T-helper 2 cell (primary cell): ENCODE results near the gene MCMBP.
"Not testable (repeated sequence)": the region's sequence is repeated elsewhere in the genome, so short reads cannot be mapped to it uniquely, and the experiment has no call there.

Experiments used
- DNase-seq, 5 experiments: peaks; one replicate each; pipeline versions ENCODE4 v3.0.0 to v3.0.0-alpha.2; 2012 to 2022

Gene MCMBP

GRCh38 chr10:119872860-119873681 is 428 bp upstream of the MCMBP start:
- peak; percentile 79 to 96 (median 81) for DNase-seq

GRCh38 chr10:119871881-119872609 is 598 bp downstream of the MCMBP start:
- peak; percentile 35 to 67 (median 58) for DNase-seq

GRCh38 chr10:119869398-119869797 is 3.2 kb downstream of the MCMBP start:
- DNase-seq: not testable (repeated sequence)

GRCh38 chr10:119867317-119867716 is 5.3 kb downstream of the MCMBP start:
- no peak for DNase-seq

- DNase-seq: no peak
These were observed 6.9 kb downstream of the MCMBP start for GRCh38 chr10:119865699-119866240.

- DNase-seq: no peak
These were observed 8.6 kb downstream of the MCMBP start for GRCh38 chr10:119863951-119864565.

- peak in 1 of 5 experiments; percentile 26 for DNase-seq
These were observed 10.1 kb downstream of the MCMBP start for GRCh38 chr10:119862524-119862923.

GRCh38 chr10:119860866-119861607 is 11.6 kb downstream of the MCMBP start:
- peak in 1 of 5 experiments; percentile 13 for DNase-seq

- peak in 1 of 5 experiments; percentile 68 for DNase-seq
These were observed 13.0 kb downstream of the MCMBP start for GRCh38 chr10:119859420-119860258.

- DNase-seq: no peak
These were observed 14.6 kb downstream of the MCMBP start for GRCh38 chr10:119858063-119858462.

GRCh38 chr10:119853574-119853973 is 19.1 kb downstream of the MCMBP start:
- DNase-seq: no peak

- no peak for DNase-seq
These were observed 19.8 kb downstream of the MCMBP start for GRCh38 chr10:119852822-119853221.

- no peak for DNase-seq
These were observed 20.4 kb downstream of the MCMBP start for GRCh38 chr10:119852277-119852676.

- no peak for DNase-seq
These were observed 22.7 kb downstream of the MCMBP start for GRCh38 chr10:119849944-119850343.

GRCh38 chr10:119849031-119849789 is 23.4 kb downstream of the MCMBP start:
- DNase-seq: no peak

- DNase-seq: no peak
These were observed 27.0 kb downstream of the MCMBP start for GRCh38 chr10:119845656-119846055.

GRCh38 chr10:119834188-119834587 is 38.5 kb downstream of the MCMBP start:
- peak in 1 of 5 experiments; percentile 80 for DNase-seq

- no peak for DNase-seq
These were observed 39.7 kb downstream of the MCMBP start for GRCh38 chr10:119832951-119833350.

- DNase-seq: no peak
These were observed 41.0 kb downstream of the MCMBP start for GRCh38 chr10:119831656-119832055.

- no peak for DNase-seq
These were observed 41.8 kb downstream of the MCMBP start for GRCh38 chr10:119830851-119831250.

- no peak for DNase-seq
These were observed 43.2 kb downstream of the MCMBP start for GRCh38 chr10:119829429-119829828.
